GM21390 (cell line): ENCODE measurements around the gene VWA3A.
"Not testable (repeated sequence)": the region's sequence is repeated elsewhere in the genome, so short reads cannot be mapped to it uniquely, and the experiment has no call there.

Source experiments
- ATAC-seq: cut with Tn5 transposase; IDR thresholded peaks from one replicate; pipeline ENCODE4 v1.9.1; 2021; ENCODE audit not compliant: unreplicated experiment

Gene VWA3A

DNA sequence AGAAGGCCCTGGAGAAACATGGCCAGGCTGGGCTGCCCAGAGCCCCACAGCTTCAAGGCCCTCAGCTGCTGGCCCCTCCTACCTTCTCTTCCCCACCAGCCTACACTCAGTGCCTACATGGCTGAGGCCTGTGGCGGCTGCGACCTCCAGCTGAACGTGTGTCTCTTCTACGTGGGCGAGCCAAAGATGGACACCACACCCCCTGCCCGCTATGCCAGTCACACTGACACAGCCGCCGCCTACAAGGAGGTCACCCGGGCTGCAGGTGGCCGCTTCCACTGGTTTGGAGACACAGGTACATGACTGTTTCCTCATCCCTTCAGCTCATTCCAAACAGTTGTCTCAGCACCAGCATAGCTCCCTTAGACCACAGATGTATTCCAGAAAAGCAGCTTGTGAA, 40.5 kb downstream of the VWA3A start:
- ATAC-seq = no peak

DNA sequence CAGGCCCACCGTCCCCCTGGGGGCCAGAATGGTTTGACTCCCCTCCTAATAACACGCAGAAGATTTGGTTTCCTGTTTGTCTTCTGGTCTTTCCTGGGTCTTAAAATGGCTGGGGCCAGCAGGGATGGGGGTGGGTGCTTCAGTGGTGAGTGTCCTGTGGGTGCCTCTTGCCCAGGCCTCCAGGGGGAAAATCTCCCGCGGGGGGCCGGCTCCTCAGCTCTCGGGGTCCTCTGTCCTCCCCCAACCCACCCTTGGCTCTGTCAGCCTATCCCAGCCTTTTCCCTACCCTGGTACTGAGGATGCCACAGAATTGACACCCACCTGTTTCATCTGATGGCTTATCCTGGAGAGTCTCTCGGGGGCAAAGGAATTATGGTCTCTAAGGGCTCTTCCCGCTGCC, 46.1 kb downstream of the VWA3A start:
- ATAC-seq = no peak

DNA sequence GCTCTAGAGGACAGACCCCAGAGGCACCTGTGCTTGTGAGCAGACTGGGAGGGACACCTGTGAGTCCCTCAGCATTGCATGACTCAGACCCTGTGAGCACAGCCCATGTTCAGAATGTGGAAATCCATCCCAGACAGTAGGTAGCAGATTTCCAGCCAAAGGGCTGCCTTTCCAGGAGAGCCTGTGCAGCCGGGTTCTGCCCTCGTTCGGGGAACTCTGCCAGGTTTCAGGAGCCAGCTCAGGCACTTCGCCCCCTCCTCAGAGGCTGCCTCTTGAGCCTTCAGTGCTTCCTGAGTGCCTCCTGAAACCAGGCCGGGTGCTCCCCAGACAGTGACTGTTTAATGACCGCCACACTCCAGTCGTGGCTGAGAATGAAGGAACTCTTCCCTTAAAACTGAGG, 46.7 kb downstream of the VWA3A start:
- no peak for ATAC-seq

DNA sequence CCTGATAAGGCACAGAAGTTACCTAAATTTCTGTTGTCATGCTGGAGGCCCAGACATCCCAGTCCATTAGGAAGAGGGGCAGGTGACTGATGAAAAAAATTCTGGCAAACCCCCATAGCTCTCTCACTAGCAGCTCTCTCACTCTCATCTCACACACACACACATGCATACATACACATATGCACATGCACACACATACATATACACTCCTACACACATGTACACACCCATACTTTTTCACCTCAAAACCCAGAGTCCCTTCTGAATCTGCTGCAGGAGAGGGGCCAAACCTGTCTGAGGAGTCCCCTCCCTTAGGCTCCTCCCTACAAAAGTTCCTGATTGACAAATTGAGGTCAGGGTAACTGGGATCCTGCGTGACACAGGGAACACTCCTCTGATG, 47.4 kb downstream of the VWA3A start:
- ATAC-seq = no peak

DNA sequence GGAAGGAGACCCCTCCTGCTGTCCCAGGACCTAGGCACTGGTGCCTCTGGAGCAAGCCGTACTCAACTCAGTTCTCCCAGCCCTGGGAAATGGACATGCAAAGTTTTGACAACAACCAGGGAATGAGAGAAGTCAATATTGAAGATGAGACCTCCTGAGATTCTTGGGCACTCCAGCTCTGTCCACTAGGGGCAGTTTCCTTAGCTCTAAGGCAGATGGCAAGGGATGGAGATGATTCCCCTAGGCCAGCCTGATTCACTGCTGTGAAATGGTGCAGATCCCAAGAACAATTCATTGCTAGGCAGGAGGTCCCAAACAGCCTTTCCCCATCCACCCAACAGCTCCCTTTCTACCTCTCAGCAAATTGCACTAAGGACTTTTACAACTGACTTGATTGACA, 49.4 kb downstream of the VWA3A start:
- ATAC-seq = no peak

DNA sequence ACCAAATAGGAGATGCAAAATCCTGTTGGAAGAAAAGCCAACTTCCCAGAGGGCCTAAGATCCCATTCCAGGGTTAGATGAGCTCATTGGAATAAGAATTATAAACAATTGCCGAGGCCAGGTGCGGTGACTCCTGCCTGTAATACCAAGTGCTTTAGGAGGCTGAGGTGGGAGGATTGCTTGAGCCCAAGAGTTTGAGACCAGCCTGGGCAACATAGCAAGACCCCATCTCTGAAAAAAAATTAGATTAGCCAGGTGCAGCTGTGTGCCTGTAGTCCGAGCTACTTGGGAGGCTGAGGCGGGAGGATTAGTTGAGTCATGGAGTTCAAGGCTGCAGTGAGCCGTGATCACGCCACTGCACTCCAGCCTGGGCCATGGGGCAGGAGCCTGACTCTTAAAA, 52.2 kb downstream of the VWA3A start:
- no peak for ATAC-seq

DNA sequence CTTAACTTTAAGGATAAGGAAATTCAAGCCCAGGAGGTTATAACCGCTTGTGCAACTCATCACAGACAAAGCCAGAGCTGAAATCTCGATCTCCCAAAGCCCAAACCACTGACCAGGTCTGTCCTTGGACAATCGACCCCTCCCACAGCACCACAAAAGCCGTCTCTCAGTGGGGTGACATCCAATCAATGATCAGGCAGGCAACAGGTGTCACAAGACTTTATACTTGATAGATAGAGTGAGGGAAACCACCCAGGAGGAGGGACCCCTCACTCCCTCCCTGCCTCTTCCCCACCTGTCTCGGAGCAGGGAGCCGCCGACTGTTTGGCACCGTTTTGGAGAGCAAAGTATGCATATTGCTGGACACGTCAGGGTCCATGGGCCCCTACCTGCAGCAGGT, 55.5 kb downstream of the VWA3A start:
- ATAC-seq = no peak

DNA sequence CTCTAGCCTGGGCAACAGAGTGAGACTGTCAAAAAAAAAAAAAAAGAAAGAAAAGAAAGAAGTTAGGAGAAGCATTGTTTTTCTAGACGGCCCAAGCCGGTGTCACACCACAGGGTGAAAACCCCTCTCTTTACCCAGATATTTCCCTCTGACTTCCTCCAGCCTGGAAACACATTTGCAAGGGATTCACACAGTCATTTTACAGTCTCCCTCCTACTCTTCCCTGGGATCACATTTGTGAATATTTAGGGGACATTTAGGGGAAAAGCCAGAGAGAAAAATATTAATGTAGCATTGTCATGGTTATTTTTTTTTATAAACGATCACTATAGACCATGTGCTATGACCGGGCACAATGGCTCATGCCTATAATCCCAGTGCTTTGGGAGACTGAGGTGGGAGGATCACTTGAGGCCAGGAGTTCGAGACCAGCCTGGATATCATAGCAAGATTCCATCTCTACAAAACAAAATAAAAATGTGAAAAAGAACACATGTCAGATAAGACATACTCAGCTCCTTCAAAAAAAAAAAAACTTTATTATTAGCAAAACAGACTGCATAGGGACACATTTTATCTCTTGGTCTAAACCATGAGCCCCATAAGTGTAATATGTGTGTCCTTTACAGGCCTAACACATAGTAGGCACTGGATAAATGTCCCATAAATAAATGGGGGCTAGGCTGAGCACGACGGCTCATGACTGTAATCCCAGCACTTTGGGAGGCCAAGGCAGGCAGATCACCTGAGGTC, 59.1 kb downstream of the VWA3A start:
- no peak for ATAC-seq

DNA sequence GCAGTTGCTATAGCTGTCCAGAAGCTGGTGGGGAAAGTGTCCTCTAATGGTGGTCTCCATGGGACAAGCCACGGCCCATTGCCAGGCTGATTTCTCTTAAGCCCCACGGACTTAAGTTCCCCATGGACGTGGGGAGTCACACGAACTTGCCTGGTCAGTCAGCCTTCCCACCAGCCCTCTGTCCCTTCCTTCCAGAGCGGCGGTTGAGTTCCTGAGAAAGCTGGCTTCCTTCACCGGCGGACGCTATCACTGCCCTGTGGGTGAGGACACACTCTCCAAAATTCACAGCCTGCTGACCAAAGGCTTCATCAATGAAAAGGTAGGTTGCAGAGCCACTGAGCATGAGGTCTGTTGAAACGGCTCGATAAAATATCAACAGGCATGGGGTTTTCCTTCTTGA, 60.0 kb downstream of the VWA3A start:
- no peak for ATAC-seq

DNA sequence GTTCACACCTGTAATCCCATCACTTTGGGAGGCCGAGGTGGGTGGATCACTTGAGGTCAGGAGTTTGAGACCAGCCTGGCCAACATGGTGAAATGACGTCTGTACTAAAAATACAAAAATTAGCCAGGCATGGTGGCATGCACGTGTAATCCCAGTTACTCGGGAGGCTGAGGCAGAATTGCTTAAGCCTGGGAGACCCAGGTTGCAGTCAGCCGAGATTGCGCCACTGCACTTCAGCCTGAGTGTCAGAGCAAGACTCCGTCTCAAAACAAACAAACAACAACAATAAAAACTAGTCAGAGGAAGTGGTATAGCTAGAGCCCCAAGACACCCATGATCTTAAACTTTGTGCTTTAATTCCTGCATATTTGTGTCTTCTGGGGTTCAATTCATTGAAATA, 60.7 kb downstream of the VWA3A start:
- not testable (repeated sequence) for ATAC-seq

DNA sequence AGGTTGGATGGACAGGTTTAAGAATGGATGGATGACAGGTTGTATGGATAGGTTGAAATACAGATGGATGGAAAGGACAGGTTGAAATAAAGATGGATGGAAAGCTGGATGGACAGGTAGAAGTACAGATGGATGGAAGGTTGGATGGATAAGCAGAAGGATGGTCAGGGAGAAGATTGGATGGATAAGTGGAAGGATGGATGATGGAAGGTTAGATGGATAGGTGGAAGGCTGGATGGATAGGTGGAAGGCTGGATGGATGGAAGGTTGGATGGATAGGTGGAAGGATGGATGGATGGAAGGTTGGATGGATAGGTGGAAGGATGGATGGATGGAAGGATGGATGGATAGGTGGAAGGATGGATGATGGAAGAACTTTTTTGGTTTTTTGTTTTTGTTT, 69.1 kb downstream of the VWA3A start:
- no peak for ATAC-seq

DNA sequence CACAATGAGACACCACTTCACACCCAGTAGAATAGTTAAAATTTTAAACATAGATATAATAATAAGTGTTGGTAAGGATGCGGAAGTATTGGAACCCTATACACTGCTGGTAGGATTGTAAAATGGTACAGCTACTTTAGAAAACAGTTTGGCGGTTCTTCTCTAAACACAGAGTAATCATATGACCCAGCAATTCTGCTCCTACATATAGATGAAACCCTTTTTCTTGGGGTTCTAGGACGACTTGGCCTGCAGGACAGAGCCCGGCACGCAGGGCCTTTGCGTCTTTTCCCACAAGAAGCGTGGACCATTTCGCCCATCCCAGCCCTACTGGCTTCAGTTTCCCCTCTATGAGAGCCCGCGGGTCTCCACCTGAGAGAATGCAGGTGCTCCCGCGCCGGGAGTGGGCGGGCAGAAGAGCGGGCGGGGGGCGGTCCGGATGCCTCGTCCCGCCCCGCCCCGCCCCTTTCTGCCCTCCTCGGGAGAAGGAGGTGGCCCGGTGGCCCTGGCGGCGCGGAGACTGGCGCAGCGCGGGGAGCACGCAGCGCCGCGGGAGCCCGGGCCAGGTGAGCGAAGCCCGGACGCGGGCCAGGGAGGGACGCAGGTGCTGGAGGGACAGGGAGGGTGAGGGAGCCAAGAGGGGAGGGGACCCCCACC, 69.8 kb downstream of the VWA3A start, which contains the start of gene SDR42E2:
Gene SDR42E2 (plus strand): TSS at position 508 of the 657 bp plus-strand sequence. CDS start 3,077 bp downstream, outside the sequence.
- ATAC-seq = no peak

DNA sequence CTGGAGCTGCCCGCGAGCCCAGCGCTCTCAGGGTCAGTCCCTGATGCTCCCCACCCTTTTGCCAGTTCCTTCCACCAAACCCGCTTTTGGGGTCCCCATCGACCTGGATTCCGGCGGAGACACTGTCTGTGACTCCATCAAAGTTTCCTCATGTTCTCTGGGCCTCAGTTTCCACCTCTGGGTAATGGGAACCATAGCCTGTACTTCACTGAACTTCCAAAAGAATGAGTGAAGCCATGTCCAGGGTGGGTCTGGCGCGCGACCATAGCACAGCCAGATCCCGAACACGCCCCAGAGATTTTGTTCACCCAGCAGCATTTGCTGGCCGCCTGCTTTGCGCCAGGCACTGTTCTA, 70.3 kb downstream of the VWA3A start:
- no peak for ATAC-seq

DNA sequence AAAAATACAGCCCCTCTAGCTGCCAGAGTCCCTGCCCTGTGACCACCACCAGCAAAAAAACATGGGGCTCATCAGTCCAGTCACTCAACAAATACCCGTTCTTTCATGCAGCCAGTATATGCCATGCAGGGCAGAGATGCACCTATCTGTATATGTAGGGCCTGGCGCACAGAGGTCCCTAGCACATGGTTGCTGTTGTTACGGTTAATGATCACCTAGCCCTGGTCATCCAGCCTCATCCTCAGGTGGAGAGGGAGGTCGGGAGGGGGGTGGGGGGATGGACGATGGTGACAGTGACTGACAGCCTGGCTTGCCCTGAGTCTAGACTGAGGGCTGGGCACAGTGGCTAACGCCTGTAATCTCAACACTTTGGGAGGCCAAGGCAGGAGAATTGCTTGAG, 71.5 kb downstream of the VWA3A start:
- no peak for ATAC-seq

DNA sequence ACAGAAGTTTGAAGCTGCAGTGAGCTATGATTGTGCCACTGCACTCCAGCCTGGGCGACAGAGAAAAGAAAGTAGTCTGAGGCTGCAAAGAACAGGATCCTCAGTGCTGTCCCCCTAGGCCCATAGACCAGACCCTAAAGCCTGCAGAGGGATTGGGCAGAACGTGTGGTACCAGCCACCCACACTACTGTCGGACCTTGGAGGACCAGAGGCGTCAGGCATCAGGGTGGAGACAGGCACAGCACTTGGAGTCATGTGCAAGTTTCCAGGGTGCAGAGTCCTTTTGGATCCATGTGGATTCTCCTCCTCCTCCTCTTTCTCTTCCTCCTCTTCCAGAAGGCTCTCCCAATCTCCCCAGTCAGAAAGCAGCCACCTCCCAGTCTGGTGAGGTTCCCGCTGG, 72.1 kb downstream of the VWA3A start:
- no peak for ATAC-seq

DNA sequence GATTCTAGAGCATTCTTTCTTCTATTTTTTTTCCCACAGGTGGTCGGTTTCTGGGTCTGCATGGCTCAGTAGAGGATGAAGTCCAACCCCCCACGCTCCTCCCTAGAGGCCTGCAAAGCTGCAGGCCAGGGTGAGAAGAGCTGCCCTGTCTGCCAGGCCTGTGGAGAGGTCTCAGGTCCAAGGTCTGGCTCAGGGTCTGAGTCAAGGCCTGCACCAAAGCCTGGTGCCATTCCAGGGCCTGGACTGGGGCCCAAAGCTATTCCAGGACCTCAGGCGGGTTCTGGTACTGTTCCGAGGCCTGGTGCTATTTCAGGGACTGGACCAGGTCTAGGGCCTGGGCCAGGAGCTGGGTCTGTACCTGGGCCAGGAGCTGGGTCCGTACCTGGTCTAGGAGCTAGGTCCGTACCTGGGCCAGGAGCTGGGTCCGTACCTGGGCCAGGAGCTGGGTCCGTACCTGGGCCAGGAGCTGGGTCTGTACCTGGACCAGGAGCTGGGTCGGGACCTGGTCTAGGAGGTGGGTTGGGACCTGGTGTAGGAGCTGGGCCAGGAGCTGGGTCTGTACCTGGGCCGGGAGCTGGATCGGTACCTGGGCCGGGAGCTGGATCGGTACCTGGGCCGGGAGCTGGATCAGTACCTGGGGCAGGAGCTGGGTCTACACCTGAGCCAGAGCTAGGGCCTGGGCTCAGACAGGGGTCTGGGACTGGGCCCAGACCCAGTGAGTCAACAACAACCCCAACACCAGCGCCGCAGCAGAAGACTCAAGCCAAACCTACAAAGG, 73.4 kb downstream of the VWA3A start:
- no peak for ATAC-seq

DNA sequence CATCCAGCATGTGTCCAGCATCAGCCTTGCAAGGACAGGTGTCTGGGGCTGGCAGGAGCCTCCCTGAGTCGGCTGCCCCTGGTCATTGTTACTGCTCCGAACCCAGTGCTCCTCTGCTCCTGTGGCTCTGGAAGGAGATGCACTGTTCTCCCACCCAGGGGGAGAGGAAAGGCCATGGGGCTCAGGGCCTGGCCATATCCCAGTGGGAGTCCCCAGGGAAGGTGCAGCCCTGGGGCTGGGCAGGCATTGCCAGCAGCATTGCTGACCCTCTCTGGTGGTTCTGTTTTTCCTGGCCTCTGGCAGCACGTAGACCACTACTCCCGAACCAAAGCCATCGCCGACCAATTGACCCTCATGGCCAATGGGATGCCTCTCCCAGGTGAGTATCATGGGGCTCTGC, 79.6 kb downstream of the VWA3A start:
- ATAC-seq = no peak

DNA sequence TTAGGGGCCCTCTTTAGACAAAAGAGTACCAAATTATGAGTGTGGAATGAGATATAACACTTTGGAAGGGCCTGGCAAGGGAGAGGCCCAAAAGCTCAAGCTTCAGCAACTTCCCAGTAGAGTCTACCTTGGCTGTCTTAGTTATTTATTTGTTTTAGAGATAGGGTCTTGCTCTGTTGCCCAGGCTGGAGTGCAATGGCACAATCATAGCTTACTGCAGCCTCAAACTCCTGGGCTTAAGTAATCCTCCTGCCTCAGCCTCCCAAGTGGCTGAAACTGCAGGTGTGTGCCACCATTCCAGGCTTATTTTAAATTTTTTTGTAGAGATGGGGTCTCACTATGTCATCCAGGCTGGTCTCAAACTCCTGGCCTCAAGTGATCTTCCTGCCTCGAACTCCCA, 80.3 kb downstream of the VWA3A start:
- ATAC-seq = not testable (repeated sequence)

DNA sequence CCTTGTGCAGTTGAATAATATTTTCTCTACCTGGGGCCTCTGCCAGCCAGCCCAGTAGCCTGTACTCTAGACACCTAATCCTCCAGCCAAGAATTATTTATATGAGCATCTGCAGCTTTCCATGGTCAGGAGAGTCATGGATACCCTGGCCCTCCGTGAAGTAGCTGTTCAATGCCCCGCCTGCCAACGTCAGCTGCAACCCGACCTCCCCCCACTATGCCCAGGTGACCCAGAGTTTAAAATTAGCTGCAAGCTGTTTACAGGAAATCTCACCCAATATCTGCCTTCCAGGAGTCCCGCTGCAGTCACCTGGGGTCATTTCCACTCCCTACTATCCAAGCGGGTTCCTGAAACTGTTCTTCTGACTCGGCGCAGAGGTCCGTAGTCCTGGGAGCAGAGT, 82.3 kb downstream of the VWA3A start:
- ATAC-seq = no peak

DNA sequence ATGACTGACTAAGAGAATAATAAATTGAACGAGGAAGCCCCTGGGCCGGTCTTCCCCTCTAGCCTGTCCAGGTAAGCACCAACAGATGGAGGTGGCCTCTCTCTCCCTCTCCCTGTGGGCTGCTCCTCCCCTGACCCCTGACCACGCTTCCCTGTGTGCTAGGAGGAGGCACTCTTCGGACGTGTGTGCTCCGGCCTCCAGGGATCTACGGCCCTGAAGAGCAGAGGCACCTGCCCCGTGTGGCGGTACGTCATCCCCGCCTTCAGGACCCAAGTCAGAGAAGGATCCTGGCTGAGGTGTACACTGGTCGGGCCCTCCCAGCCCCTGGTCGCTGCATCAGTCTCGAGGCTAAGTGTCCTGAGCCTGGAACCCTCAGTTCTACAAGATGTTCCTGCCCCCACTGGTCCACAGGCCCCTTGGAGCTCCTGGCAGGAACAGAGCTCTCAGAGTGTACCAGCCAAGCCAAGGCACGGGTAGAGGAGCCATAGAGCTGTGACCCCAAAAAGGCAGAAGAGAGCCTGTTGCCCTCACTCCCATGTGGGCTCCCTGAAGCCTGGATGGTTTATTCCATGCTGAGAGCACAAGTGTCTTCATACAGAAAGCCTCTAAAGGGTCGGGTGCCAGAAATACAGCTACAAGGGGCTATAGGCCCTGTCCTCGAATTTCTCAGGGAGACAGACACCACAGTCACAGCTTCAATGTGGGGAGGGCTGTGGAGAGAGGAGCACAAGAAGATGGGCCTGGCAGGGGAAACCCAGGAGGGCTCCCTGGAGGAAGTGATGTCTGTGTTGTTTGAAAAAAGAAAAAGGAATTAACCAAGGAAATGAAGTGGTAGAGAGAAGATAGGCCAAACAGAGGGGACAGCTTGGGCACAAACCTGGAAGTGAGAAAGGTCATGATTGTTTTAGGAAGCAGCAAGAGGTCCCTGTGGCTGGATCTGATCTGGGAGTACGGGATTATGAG, 85.9 kb downstream of the VWA3A start:
- ATAC-seq = no peak

DNA sequence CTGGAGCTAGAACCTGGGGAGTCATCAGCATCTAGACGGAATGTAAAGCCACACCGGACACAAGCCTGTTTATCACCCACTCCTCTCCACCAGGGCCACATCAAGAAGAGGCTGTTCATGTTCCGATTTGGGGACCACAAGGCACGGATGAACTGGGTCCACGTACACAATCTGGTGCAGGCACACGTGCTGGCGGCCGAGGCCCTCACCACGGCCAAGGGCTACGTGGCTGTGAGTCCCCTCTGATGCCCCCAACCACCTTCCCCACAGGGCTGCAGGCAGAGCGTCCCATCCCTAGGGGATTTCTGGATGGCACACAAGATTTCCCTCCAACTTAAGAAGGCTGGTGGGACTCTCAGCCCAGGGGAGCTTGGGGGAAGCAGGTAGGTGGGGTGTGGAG, 89.1 kb downstream of the VWA3A start:
- no peak for ATAC-seq
